ENCODE measurements around the gene SOHLH2. TPM values are rescaled to one million over a fixed set of nuclear protein-coding genes. Genes with fewer than 3 reads are reported as not detected.
A peak's percentile ranks its signal among the peaks of the same experiment; 100 is the strongest.

SOHLH2 gene
- total and polyA plus RNA-seq, 4 donors, result 0.04 to 0.28 (median 0.08) TPM

GRCh38 chr13:36129539-36129938 lies 84.8 kb downstream of the SOHLH2 start:
- no peak for ATAC-seq (ENCODE audit: insufficient read depth, low FRiP score)
- Histone ChIP-seq H3K27me3 (ENCODE audit: control insufficient read depth in 3 of 3, insufficient read depth in 3 of 3, low read length in 2 of 3) (peaks cover 0 to 12% (median 10%) of the 10 kb centered on the region in 3 donors), H3K4me3 (no peak overlapping the region), H3K9ac (ENCODE audit: insufficient read depth in 1 of 2, low read length in 2 of 2) (no peak overlapping the region), H3K36me3 (ENCODE audit: control insufficient read depth in 4 of 4, insufficient read depth in 4 of 4, low read length in 4 of 4) (no peaks in the 10 kb centered on the region), H3K9me3 (ENCODE audit: control insufficient read depth in 4 of 4, insufficient read depth in 3 of 4, low read length in 3 of 4) (peaks cover 0 to 3% (median 0%) of the 10 kb centered on the region in 4 donors), H3K4me1 (ENCODE audit: control insufficient read depth in 5 of 5, insufficient read depth in 5 of 5, low read length in 5 of 5) (peaks cover 0 to 5% (median 5%) of the 10 kb centered on the region in 5 donors), H3K27ac (ENCODE audit: low read depth in 1 of 2, low read length in 1 of 2) (no peak overlapping the region)
- WGBS, 2 donors, result 87% methylated on average over 4 of the region's 4 CpGs
- no peak for TF ChIP-seq CTCF (IDR thresholded peaks at IDR 0.05; ENCODE audit: control extremely low read depth, extremely low read depth)
- DNase-seq, result no peak

GRCh38 chr13:36126491-36126890 lies 87.9 kb downstream of the SOHLH2 start:
- peaks cover 0 to 3% (median 0%) of the 10 kb centered on the region in 4 donors for H3K9me3 ChIP-seq (ENCODE audit: control insufficient read depth in 4 of 4, insufficient read depth in 3 of 4, low read length in 3 of 4)
- peaks cover 0 to 8% (median 5%) of the 10 kb centered on the region in 5 donors for H3K4me1 ChIP-seq (ENCODE audit: control insufficient read depth in 5 of 5, insufficient read depth in 5 of 5, low read length in 5 of 5)
- WGBS, 2 donors, result 71 to 83% methylated on average over 3 of the region's 3 CpGs
- ATAC-seq (ENCODE audit: insufficient read depth, low FRiP score), result no peak
- no peak overlapping the region for H3K4me3 ChIP-seq
- no peaks in the 10 kb centered on the region for H3K36me3 ChIP-seq (ENCODE audit: control insufficient read depth in 4 of 4, insufficient read depth in 4 of 4, low read length in 4 of 4)
- no peak overlapping the region for H3K27ac ChIP-seq (ENCODE audit: low read depth in 1 of 2, low read length in 1 of 2)
- no peak for TF ChIP-seq CTCF (IDR thresholded peaks at IDR 0.05; ENCODE audit: control extremely low read depth, extremely low read depth)
- no peak overlapping the region for H3K9ac ChIP-seq (ENCODE audit: insufficient read depth in 1 of 2, low read length in 2 of 2)
- DNase-seq, result peak; percentile 14 to 69 (median 36)
- H3K27me3 ChIP-seq (ENCODE audit: control insufficient read depth in 3 of 3, insufficient read depth in 3 of 3, low read length in 2 of 3), result peaks cover 0 to 12% (median 10%) of the 10 kb centered on the region in 3 donors

- ATAC-seq (ENCODE audit: insufficient read depth, low FRiP score) (no peak), DNase-seq (no peak)
- H3K4me3 ChIP-seq, result no peak overlapping the region
- peaks cover 0 to 3% (median 0%) of the 10 kb centered on the region in 4 donors for H3K9me3 ChIP-seq (ENCODE audit: control insufficient read depth in 4 of 4, insufficient read depth in 3 of 4, low read length in 3 of 4)
- 85 to 90% methylated on average over 28 of the region's 28 CpGs for WGBS, 2 donors
- no peaks in the 10 kb centered on the region for H3K36me3 ChIP-seq (ENCODE audit: control insufficient read depth in 4 of 4, insufficient read depth in 4 of 4, low read length in 4 of 4)
- H3K4me1 ChIP-seq (ENCODE audit: control insufficient read depth in 5 of 5, insufficient read depth in 5 of 5, low read length in 5 of 5), result peaks cover 0 to 8% (median 3%) of the 10 kb centered on the region in 5 donors
- no peak overlapping the region for H3K9ac ChIP-seq (ENCODE audit: insufficient read depth in 1 of 2, low read length in 2 of 2)
- H3K27ac ChIP-seq (ENCODE audit: low read depth in 1 of 2, low read length in 1 of 2), result no peak overlapping the region
- H3K27me3 ChIP-seq (ENCODE audit: control insufficient read depth in 3 of 3, insufficient read depth in 3 of 3, low read length in 2 of 3), result peaks cover 0 to 12% (median 10%) of the 10 kb centered on the region in 3 donors
- TF ChIP-seq CTCF (IDR thresholded peaks at IDR 0.05; ENCODE audit: control extremely low read depth, extremely low read depth), result no peak
Measured at GRCh38 chr13:36125841-36126240, 88.5 kb downstream of the SOHLH2 start.

Data from lung (tissue), 12 donors.